ENCODE data around the gene PPP4R2. TPM values are rescaled to one million over a fixed set of nuclear protein-coding genes. Genes with fewer than 3 reads are reported as not detected.

The PPP4R2 gene
- total RNA-seq, 2 donors from 2014 or later, result 60.3 to 92.9 TPM

- Histone ChIP-seq H3K27me3 (no peaks in the 10 kb centered on the region), H3K9me3 (no peaks in the 10 kb centered on the region), H3K36me3 (no peaks in the 10 kb centered on the region), H3K4me1 (no peaks in the 10 kb centered on the region), H3K4me3 (no peak overlapping the region), H3K27ac (no peak overlapping the region), H3K9ac (ENCODE audit: low read depth in 2 of 2, low read length in 2 of 2) (no peak overlapping the region)
- no peak for DNase-seq
- intact Hi-C loops (cut with DNase I), result no loop called here
- TF ChIP-seq CTCF (IDR thresholded peaks at IDR 0.05), result no peak
Measured at GRCh38 chr3:73069187-73069586, 72.6 kb downstream of the PPP4R2 start.

- no peaks in the 10 kb centered on the region for H3K4me1 ChIP-seq
- intact Hi-C loops (cut with DNase I), result no loop called here
- no peak overlapping the region for H3K4me3 ChIP-seq
- DNase-seq, result no peak
- no peak for TF ChIP-seq CTCF (IDR thresholded peaks at IDR 0.05)
- no peaks in the 10 kb centered on the region for H3K9me3 ChIP-seq
- H3K27me3 ChIP-seq, result no peaks in the 10 kb centered on the region
- no peaks in the 10 kb centered on the region for H3K36me3 ChIP-seq
- no peak overlapping the region for H3K9ac ChIP-seq (ENCODE audit: low read depth in 2 of 2, low read length in 2 of 2)
- no peak overlapping the region for H3K27ac ChIP-seq
Measured at GRCh38 chr3:73069775-73070444, 73.3 kb downstream of the PPP4R2 start.

GRCh38 chr3:73070675-73071575 is 74.3 kb downstream of the PPP4R2 start:
- no peak overlapping the region for H3K4me3 ChIP-seq
- no peak for TF ChIP-seq CTCF (IDR thresholded peaks at IDR 0.05)
- H3K4me1 ChIP-seq, result no peaks in the 10 kb centered on the region
- no peak for DNase-seq
- no peaks in the 10 kb centered on the region for H3K27me3 ChIP-seq
- H3K36me3 ChIP-seq, result no peaks in the 10 kb centered on the region
- intact Hi-C loops (cut with DNase I), result no loop called here
- H3K9me3 ChIP-seq, result no peaks in the 10 kb centered on the region
- H3K27ac ChIP-seq, result no peak overlapping the region
- H3K9ac ChIP-seq (ENCODE audit: low read depth in 2 of 2, low read length in 2 of 2), result no peak overlapping the region

GRCh38 chr3:73071952-73072351 is 75.3 kb downstream of the PPP4R2 start:
- Histone ChIP-seq H3K9ac (ENCODE audit: low read depth in 2 of 2, low read length in 2 of 2) (no peak overlapping the region), H3K27ac (no peak overlapping the region), H3K4me3 (no peak overlapping the region), H3K4me1 (no peaks in the 10 kb centered on the region), H3K36me3 (no peaks in the 10 kb centered on the region), H3K9me3 (no peaks in the 10 kb centered on the region), H3K27me3 (no peaks in the 10 kb centered on the region)
- TF ChIP-seq CTCF (IDR thresholded peaks at IDR 0.05), result no peak
- intact Hi-C loops (cut with DNase I), result no loop called here
- no peak for DNase-seq

GRCh38 chr3:73072634-73073033 is 76.0 kb downstream of the PPP4R2 start:
- Histone ChIP-seq H3K9ac (ENCODE audit: low read depth in 2 of 2, low read length in 2 of 2) (no peak overlapping the region), H3K36me3 (no peaks in the 10 kb centered on the region), H3K4me1 (no peaks in the 10 kb centered on the region), H3K9me3 (no peaks in the 10 kb centered on the region), H3K27me3 (no peaks in the 10 kb centered on the region), H3K4me3 (no peak overlapping the region), H3K27ac (no peak overlapping the region)
- DNase-seq, result no peak
- intact Hi-C loops (cut with DNase I), result no loop called here
- no peak for TF ChIP-seq CTCF (IDR thresholded peaks at IDR 0.05)
